Esophagus mucosa (tissue), 1 donor: ENCODE data around the gene DBI. TPM values are rescaled to one million over a fixed set of nuclear protein-coding genes. Genes with fewer than 3 reads are reported as not detected.

Source experiments
- ATAC-seq: fragments of 200-7000 bp; cut with Tn5 transposase; one replicate; pipeline ENCODE4 v1.9.1; 2020
- total RNA-seq: library from RNA; stranded (reverse); gene quantifications from one replicate; pipeline ENCODE4 v1.2.4, GENCODE V29; 2023
- donor health status: DM: yes; HTN: yes; CAD: no.

The DBI gene
- 337 TPM for total RNA-seq

DNA sequence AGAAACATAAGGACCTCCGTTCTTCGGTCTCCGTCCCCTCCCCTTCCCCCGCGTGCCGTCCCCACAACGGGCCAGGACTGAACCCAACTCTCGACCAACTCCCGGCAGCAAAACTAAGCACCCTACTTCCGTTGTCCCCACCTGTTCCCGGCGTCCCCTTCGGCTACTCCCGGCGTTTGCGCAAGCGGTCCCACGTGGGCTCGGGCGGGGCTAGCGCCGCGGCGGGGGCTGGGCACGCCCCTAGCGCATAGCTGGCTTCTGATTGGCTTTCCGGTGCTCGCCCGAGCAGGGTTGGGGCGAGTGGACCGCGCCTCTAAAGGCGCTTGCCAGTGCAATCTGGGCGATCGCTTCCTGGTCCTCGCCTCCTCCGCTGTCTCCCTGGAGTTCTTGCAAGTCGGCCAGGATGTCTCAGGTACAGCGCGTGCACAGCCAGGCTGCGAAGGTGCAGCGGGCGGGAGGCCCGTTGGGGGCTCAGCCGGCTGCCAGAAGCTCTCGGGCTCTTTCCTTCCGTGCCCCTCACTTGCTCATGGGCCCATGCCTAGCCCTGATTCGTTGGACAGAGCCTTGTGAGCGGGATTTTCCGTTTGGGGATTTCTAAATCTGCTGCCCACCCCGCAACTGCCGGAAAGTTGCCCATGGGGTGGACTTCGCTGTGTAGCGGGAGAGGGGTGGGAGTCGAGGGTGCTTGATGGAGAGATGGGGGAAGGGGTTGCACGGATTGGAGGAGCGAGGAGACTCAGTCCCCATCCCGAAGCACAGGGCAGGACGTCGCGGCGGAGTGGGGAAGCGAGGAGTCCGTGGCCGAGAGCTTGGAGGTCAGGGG, at the start of gene DBI, which contains the start of gene C2orf76:
Gene DBI, plus strand, starts transcription at position 329 of the 823 bp plus-strand sequence. Its CDS starts 75 bp downstream, at position 404.
Gene C2orf76, minus strand, starts transcription at position 186 of the 823 bp plus-strand sequence. CDS start 26,875 bp downstream, outside the sequence.
- ATAC-seq, result peak; percentile 100

GRCh38 chr2:119317554-119317953, 49.2 kb upstream of the DBI start:
- no peak for ATAC-seq

DNA sequence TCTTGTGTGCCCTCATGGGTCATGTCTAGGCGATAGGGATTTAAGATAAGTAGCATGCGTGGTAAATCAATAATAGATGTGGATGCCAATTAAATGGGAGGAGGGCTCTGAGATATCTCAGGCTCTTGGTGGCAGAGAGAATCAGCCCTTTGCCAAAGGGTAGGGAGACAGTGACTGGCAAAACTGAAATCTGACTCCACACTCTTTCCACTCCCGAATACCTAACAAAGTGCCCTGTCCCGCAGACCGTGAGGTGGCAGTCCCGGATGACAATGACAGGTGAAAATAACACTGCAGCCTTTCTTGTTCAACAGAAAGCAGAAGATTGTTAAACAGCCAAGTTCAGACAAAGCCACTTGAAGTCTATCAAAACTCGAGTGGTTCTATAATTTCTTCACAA, 47.2 kb upstream of the DBI start:
- ATAC-seq, result no peak

- ATAC-seq, result peak; percentile 98
Measured at GRCh38 chr2:119323459-119323858, 43.3 kb upstream of the DBI start.

- ATAC-seq, result no peak
Measured at GRCh38 chr2:119324685-119325270, 42.0 kb upstream of the DBI start.

DNA sequence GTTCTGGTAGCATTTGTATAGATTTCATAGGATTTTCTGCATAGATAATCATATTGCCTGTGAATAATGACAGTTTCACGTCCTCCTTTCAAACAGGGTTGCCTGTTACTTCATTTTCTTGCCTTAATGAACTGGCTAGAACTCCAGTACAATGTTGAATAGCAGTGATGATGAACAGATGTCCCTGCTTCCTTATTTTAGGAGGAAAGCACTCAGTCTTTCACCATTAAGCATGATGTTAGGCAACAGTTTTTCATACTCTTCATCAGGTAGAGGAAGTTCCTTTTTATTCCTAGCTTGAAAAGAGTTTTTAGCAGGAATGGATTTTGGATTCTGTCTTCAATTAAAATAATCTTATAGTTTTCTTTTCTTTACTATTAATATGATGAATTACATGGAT, 39.8 kb upstream of the DBI start:
- no peak for ATAC-seq

DNA sequence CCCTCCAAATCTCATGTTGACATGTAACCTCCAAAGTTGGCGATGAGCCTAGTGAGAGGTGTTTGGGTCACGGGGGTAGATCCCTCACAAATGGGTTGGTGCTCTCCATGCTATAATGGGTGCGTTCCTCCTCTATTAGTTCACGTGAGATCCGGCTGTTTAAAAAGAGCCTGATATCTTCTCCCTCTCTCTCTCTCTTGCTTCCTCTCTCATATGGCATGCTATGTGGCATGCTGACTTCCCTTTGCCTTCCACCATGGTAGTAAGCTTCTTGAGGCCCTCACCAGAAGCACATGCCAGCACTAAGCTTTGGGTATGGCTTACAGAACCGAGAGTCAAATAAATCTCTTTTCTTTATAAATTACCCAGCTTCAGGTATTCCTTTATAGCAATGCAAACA, 39.3 kb upstream of the DBI start:
- ATAC-seq, result no peak

- no peak for ATAC-seq
Measured at GRCh38 chr2:119332953-119333352, 33.8 kb upstream of the DBI start.

- peak; percentile 82 for ATAC-seq
Measured at GRCh38 chr2:119333360-119333759, 33.4 kb upstream of the DBI start.

GRCh38 chr2:119333833-119334232, 32.9 kb upstream of the DBI start:
- ATAC-seq, result no peak

DNA sequence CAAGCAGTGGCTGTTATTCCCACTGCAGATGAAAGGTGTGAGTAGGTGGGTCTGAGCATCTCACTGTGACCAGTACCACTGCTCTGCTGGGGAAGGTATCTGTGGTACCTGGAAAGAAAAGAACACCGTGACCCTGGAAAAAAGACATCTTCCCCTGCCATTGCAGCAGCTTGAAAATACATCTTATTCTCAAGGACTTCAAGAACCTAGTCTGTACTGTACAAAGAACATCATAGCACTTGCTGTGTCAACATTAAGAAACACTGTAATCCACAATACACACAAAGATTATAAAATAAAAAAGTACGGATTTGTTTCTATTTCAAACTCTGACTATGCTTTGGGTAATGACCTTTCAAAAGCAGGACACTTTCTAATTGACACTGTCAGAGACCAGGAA, 29.0 kb upstream of the DBI start:
- no peak for ATAC-seq

DNA sequence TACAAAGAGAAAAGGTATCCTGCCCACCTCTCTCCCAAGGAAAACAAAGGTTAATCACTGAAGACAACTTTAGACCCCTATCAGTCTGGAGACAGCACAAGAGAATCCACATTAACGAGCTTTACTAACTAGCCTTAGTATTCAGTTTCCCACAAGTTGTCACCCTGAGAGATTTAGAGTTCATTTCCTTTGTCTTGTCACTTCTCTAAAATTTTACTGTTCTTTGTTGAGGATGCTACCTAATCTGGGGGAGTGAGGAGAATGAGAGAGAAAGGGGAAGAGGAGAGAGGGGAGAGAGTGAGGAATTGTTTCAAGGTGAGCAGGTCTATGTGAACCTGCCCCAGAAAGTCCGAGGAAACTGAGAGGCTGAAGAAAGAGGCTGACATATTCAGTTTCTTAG, 28.5 kb upstream of the DBI start:
- no peak for ATAC-seq

DNA sequence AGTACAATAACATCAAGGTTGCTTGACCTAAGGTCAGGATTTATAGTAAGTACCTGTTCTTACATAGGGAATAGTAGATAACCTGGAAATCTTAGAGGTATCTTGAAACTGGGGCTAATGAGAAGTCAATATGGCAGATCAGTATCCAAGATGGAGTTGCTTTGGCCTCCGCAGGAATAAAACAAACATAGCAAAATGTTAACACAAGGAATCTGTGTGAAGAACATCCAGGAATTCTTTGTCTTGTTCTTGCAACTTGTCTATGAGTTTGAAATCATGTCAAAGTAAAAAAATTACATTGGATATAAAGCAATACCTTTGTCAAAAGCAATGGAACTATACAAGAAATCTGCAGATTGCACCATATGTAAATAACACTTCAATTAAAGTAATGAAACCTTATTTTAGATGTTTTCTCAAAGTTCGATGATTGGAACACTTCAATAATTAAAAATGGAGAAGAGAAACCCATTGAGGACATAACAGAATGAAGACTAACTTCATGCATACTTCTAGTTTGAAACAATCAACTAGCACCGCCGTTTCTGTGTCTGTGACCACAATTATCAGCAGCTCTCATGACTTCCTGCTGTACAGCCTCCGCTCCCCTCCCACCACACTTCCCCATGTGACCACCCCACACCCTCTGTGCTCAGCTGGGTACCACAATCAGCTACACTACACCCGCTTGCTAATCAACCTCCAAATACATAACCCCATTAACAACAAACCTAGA, 27.8 kb upstream of the DBI start:
- ATAC-seq, result peak; percentile 55

DNA sequence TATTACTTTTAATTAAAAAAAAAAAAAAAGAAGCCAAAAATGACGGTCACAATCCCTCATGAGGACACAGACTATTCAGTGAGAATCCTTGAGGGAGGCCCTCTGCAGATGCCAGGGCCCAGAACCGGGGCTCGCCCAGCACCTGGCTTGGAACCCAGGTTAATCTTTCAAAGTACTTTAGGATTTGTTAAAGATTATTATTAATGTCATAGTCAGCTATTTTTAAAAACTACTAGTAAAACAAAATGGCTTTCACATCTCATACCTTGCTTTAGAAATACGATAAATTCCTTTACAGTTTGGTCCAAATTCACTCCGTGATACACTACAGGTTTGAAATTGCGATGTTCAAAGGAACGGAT, 27.2 kb upstream of the DBI start:
- no peak for ATAC-seq

- ATAC-seq, result no peak
Measured at GRCh38 chr2:119341684-119342083, 25.1 kb upstream of the DBI start.

GRCh38 chr2:119349289-119349688, 17.5 kb upstream of the DBI start:
- ATAC-seq, result peak; percentile 95

DNA sequence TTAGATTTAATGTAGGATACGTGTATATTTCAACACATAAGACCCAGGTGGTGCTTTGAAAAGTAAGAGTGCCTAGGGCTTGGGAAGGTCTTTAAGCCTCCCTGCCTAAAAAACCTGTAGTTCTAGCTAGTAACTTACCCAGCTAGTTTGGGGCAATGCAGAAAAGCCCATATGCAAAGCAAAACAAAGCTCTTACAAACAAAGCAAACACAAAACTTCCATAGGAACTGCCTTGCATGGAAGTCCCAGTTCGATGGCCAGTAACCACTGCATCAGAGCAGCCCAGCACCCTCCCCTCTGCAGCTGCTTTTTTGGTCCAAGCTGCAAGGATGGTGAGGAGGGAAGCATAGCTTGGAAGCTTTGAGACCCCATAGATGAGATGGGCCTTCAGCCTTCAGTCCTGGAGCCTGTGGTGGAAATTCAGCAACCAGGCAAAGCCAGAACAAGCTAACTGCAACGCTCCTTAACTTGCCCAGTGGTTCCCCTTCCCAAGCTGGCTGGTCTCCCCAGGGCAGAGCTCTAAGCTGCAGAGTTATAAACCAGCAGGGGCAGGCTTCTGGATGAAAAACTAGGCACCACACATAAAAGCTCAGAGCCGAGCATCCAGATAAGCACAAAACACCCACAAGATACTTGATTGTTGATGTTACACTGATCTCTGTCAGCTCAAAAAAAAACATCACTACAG, 16.3 kb upstream of the DBI start:
- peak; percentile 84 for ATAC-seq

DNA sequence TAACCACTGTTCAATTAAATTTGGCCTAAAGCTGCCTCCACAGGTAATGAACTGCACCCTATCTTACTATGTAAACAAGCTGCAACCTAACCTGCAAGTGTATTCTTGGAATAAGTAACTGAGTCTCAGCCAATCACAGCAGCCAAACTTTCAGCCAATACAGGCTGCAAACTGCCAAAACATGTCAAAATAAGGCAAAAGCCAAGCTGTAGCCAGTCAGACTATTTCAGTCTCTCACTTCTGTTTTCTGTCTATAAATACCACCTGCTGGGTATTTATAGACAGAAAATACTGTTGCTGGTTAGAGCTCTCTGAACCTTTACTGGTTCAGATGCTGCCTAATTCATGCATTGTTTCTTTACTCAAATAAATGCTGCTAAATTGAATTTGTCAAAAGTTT, 14.4 kb upstream of the DBI start:
- peak; percentile 46 for ATAC-seq

- no peak for ATAC-seq
Measured at GRCh38 chr2:119354860-119355259, 11.9 kb upstream of the DBI start.

GRCh38 chr2:119359774-119360173, 7.0 kb upstream of the DBI start:
- ATAC-seq, result no peak

DNA sequence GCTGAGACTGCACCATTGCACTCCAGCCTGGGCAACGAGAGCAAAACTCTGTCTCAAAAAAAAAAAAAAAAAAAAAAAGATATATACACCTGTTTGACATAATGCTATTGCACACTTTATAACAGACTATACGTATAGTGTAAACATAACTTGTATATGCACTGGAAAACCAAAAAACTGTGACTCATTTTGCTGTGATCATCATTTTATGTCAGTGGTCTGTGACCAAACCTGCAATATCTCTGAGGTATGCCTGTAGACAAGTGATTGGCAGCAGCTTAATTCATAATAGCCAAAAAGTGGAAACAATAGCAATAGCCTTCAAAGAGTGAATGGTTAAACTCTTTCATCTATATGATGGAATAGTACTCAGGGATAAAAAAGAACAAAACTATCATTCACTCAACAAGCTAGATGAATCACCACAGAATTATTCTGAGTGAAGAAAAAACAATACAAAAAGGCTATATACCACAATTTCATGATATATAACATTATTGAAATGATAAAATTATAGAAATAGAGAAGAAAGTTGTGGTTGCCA, 6.3 kb upstream of the DBI start:
- ATAC-seq, result no peak

DNA sequence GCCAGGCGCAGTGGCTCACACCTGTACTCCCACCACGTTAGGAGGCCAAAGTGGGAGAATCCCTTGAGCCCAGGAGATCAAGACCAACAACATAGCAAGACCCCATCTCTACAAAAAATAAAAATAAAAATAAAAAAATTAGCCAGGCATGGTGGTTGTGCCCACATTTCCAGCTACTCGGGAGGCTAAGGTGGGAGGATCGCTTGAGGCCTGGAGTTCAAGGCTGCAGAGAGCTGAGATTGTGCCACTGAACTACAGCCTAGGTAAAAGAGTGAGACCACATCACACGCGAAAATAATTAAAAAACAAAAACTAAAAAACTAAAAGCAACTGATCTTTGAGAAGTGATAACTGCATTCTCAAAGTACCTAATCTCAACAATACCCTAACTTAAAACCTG, 2.0 kb upstream of the DBI start:
- no peak for ATAC-seq

DNA sequence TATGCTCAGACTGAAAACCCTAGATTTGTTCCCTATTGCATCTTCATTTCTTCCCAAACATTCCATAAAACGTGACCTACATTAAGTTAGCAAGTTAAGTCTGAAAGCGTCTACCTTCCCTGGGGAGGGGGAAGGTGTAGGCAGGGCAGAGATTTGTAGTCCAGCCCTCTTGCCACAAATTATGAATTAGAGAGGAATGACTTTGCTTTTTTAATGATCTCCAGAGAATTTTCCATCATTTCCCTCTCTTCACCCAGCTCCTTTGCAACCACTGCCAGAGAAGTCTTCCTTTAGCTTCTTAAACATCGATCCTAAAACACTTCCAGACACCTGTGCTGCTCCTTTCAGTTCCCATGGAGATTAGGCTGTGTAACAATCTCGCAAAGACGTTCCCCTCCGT, 1.3 kb upstream of the DBI start:
- no peak for ATAC-seq
